ENCODE measurements around the gene PIK3CG.
"Not testable (repeated sequence)": the region's sequence is repeated elsewhere in the genome, so short reads cannot be mapped to it uniquely, and the experiment has no call there.

Gene PIK3CG

DNA sequence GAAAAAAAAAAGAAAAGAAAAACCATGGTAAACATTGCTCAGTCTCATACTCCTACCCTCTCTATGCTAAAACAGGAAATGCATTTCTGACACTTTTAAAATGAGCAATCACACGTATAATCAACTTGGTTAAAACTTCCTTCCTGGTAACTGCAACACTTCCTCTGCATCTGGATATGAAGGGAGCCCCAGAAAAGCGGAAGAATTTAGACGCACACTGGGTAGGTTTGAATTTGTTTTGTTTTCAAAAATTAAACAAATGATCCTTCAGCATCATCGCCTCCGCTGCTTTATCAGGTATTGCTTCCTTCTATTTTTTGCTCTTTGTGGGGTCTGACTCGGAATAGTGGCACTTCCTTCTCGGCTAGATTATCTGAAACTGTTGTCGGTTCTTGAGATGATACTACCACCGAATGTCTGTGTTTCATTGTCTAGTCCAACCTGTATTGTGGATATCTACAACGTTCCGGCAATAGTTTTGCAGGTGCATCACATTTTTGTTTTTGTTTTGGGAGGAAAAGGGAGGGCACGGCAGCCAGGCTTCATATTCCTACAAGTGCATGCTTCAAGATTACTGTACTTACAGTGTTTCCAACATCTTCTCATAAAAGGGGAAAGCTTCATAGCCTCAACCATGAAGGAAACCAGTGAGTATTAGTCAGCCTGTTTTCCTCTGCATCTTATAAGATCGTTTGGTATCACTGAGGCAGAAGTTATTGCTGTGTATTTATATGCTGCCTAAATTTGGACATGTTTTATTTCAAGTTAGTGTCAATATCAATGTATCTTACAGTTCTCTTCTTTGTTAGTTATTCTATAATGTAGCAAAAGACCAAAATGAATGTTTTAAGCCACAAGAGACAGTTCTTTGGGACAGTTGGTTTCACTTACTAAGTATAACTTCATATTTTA lies at the start of gene PIK3CG:
Gene PIK3CG, plus strand, starts transcription at position 153 of the 912 bp plus-strand sequence. CDS start 2,280 bp downstream, outside the sequence.
- no peak for DNase-seq (ENCODE audit: low read depth)

DNA sequence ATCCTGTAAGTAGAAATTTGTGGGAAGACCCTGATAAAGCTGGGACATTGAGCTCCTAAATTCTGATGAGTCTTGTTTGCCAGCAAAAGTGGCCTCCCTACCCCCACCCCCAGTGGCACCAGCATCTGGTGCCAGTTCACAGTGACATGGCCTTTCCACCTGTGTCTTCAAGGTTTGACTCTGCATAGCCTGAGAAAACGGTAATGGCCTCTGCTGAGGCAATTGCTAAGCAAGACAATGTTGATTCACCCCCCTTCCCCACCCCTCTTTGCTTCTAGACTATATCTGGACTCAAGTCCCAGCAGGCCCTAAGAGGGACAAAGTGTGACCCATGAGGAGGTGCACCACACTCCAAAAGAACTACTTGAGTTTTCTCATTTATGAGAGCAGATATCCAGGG lies 48.0 kb upstream of the PIK3CG start:
- no peak for DNase-seq (ENCODE audit: low read depth)

DNA sequence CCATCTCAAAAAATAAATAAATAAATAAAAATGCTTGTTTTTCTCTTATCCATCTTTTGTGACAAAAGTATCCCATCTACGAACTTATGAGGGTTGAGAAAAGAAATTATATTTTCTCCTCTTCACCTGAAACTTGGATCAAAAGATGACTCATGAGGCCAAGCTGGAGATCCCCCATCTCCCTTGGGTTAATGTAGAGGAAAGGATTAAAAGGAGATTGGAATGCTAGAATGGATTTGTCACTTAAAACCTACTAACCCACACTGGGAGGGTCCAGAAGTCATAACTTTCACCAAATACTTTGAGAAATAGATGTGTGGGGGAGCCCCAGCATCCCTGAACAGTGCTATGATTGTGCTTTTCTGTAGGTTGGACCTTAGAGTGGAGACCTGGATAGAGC lies 46.3 kb upstream of the PIK3CG start:
- no peak for DNase-seq (ENCODE audit: low read depth)

DNA sequence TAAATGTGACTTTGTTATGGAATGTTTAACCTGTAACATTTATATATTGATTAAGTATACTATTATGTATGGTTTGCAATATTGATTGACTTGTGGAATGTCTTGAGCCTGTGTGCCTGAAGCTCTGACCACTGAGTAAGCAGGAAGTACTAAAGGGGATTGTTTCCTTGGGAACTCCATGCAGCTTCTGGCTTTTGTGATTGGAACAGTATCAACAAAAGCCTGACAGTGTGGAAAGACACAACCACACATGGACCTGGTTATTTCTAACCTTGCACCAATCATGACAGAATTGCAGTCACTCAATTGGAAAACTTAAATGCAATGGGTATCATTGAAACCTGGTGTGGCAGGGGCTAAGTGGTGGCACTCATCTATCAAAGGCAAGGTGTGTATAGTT lies 45.5 kb upstream of the PIK3CG start:
- DNase-seq (ENCODE audit: low read depth), result no peak

DNA sequence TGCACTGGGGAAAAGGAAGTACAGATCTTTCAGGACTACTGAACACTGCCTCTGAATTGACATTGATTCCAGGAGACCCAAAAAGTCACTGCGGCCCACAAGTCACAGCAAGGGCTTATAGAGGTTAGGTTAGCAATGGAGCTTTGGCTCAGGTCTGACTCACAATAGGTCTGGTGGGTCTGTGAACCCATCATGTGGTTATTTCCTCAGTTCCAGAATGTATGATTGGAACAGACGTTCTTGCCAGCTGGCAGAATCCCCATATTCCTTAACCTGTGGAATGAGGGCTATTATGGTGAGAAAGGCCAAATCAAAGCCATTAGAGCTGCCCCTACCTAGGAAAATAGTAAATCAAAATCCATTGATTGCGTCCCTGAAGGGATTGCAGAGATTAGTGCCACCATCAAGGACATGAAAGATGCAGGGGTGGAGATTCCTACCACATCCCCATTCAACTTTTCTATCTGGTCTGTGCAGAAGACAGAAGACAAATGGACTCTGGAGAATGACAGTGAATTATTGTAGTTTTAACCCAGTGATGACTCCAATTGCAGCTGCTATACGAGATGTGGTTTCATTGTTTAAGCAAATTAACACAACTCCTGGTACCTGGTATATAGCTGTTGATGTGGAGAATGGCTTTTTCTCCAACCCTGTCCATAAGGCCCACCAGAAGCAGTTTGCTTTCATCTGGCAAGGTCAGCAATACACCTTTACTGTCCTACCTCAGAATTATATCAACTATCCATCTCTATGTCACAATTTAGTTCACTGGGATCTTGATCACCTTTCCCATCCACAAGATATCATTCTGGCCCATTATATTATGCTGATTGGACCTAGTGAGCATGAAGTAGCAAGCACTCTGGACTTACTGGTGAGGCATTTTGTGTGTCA lies 44.5 kb upstream of the PIK3CG start:
- DNase-seq (ENCODE audit: low read depth), result no peak

DNA sequence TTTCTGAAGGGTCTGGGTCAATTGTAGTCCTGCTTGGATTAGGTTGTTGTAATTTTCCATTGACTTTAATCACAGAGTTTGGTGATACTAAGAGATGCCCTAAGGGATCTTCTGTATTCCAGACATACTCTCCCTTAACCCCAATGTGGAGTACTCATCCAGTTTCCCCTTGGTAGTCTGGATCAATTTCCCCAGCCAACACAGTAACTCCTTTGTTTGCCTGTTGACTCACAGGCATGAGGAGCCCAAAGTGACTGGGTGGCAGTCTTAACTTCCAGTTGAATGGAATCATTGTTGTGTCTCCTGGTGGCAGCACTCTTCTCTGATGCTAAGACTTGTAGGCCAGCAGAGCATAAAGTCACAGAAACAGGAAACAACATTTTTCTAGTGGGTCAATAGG lies 41.5 kb upstream of the PIK3CG start:
- DNase-seq (ENCODE audit: low read depth), result no peak

DNA sequence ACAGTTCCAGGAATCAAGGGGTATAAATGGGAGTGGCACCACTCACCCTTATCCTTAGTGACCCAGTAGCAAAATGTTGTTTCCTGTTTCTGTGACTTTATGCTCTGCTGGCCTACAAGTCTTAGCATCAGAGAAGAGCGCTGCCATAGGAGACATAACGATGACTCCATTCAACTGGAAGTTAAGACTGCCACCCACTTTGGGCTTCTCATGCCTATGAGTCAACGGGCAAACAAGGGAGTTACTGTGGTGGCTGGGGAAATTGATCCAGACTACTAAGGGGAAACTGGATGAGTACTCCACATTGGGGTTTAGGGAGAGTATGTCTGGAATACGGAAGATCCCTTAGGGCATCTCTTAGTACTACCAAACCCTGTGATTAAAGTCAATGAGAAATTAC lies 40.6 kb upstream of the PIK3CG start:
- no peak for DNase-seq (ENCODE audit: low read depth)

DNA sequence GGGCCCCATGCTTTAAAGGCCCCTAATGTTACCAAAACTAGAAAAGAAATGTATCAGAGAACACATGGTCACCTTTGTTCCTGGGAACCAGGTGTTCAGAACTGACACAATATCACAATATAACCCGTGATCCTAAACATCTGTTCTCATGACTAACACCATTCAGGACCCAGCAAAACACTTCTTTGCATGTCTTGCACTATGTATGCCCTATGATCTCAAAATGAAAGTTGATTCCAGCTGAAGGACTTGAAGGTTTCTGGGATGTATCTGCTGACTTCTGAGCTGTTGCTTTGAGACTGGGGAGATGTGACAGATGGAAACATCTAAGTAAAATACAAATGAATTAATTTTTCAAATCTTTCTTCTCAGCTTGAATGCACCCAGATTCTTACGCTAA lies 37.5 kb upstream of the PIK3CG start:
- DNase-seq (ENCODE audit: low read depth), result no peak

DNA sequence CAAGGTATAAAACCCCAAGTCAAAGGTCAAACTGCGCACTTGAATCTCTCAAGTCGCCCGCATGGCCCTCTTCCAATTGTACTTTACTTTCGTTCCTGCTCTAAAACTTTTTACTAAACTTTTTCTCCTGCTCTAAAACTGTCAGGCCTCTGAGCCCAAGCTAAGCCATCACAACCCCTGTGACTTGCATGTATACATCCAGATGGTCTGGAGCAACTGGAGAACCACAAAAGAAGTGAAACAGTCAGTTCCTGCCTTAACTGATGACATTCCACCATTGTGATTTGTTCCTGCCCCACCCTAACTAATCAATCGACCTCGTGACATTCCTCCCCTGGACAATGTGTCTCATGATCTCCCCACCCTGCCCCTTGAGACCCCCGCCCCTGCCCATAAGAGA lies 35.6 kb upstream of the PIK3CG start:
- DNase-seq (ENCODE audit: low read depth), result no peak

DNA sequence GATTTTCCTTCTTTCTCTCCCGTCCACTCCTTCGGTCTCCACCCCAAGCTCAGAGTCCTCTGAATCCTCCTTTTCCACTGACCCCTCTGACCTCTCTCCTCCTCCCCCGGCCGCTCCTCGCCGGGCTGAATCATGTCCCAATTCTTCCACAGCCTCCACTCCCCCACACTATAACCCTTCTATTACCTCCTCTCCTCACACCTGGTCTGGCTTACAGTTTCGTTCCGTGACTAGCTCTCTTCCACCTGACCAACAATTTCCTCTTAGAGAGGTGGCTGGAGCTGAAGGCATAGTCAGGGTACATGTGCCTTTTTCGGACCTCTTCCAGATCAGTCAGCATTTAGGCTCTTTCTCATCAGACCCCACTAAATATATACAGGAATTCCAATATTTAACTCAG lies 34.2 kb upstream of the PIK3CG start:
- DNase-seq (ENCODE audit: low read depth), result not testable (repeated sequence)

DNA sequence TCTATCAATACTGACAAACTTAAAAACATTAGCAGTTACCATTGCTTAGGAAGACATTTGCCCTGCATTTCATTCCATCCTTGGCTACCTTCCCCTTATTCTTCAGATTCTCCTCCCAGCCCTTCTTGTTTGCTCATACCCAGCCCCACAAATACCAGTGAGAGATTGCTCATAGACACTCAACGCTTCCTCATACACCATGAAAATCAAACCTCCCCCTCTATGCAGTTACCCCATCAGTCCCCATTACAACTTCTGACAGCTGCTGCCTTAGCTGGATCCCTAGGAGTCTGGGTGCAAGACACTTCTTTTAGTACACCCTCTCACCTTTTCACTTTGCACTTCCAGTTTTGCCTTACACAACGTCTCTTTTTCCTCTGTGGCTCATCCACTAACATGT lies 28.3 kb upstream of the PIK3CG start:
- no peak for DNase-seq (ENCODE audit: low read depth)

DNA sequence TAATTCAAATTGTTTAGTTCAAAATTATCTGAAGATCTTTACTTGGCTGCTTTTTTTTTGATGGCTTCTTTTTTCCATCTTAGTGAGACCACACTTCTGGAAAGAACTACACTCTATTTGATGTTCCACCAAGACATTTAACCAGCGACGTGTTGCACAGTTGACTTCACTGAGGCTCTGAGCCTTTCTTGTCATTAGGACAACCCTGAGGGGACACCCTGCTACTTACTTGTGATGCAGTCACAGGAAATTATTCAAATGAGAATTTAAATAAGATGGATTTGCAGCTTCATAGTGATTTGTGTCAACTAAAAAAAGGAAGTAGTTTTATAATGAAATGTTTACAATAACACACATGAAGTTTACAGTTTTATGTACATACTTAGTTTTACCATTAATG lies 25.6 kb upstream of the PIK3CG start:
- no peak for DNase-seq (ENCODE audit: low read depth)

DNA sequence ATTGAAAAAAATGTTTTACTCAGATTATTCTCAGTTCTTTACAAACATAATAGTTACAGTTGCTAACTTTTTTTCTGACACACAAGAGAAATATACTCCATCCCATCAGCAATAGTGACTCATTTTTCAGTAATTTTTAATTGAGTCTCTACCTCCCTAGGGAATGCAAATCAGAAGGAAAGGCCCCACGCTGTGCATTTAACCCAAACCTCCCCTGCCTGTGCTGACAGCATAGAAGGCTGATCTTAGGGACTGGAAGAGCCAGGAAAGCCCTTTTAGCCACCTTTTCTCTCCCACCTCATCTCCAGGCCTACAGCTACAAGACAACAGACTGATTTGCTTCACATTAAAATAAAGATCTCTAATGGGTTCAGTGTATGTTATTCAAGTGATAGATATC lies 24.7 kb upstream of the PIK3CG start:
- DNase-seq (ENCODE audit: low read depth), result no peak

DNA sequence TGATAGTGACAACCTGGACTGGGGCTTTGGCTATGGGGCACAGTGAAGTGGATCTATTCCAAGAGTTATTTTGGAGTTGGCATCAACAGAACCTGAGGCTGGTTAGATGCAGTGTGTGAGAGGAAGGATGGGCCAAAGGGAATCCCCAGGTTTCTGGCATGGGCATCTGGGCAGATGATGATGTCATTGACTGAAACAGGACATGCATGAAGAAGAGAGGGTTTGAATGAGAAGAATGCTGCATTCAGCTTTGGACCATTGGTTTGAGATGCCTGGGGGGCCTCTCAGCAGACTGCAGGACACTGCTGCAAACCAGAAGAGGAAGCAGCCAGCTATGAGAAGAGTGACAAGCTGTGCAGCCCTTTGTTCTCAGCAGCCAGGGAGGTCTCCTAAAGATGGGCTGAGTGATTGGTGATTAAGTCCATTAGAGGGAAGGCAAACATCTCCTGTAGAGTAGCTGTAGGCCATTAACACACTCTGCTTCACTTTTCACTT lies 23.1 kb upstream of the PIK3CG start:
- DNase-seq (ENCODE audit: low read depth), result no peak

DNA sequence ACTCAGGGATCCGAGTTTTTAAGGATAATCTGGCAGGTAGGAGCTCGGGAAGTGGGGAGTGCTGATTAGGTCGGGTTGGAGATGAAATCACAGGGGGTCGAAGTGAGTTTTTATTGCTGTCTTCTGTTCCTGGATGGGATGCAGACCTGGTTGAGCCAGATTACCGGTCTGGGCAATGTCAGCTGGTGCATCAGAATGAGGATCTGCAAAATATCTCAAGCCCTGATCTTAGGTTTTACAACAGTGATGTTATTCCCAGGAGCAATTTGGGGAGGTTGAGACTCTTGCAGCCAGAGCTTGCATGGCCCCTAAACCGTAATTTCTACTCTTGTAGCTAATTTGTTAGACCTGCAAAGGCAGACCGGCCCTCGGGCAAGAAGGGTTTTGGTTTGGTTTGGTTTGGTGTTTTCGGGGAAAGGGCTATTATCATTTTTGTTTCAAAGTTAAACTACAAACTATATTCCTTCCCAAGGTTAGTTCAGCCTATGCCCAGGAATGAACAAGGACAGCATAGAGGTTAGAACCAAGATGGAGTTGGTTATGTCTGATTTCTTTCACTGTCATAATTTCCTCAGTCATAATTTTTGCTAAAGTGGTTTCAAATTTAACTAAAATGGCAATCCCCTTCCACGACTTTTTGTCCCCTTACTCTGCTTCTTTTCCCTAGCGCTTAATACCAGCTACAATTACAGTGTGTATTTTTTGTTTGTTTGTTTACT lies 20.6 kb upstream of the PIK3CG start:
- no peak for DNase-seq (ENCODE audit: low read depth)

DNA sequence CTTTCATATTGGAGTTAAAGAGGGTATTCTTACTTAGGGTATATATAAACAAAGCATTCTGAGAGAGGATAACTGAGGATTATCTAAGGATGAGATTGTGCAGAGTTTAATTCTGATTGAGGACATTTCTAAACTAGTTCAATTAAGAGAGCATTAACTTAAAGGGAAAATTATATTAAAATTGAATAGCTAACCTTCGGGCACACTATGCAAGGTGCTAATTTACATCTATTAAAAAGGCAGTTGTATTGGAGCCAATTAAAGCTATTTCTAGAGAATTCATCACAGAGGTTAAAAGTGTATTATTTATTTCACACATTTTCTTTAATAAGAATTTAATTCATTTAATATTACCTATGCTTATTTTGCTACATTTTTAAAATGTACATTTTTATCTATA lies 17.0 kb upstream of the PIK3CG start:
- DNase-seq (ENCODE audit: low read depth), result no peak

DNA sequence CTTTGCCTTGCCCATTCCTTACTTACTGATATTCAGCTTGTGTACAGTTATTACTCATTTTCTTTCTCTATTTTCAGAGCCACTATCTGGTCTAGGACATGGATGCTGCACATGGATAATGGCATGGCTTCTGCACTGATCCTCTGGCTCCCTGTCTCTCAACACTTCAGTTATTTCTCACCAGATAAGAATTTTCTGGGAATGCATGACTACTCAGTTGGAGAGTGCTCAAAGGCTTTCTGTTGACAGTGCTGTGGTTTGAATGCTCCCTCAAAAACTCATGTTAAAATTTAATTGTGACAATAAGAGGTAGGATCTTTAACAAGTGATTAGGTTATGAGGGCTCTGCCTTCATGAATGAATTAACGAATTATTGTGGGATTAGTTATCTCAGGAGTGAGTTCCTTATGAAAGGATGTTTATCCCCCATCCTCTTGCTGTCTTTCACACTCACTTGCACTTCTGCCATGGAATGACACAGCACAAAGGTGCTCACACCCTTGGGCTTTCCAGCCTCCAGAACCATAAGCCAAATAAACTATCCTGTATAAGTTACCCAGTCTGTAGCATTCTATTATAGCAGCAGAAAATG lies 16.1 kb upstream of the PIK3CG start:
- no peak for DNase-seq (ENCODE audit: low read depth)

DNA sequence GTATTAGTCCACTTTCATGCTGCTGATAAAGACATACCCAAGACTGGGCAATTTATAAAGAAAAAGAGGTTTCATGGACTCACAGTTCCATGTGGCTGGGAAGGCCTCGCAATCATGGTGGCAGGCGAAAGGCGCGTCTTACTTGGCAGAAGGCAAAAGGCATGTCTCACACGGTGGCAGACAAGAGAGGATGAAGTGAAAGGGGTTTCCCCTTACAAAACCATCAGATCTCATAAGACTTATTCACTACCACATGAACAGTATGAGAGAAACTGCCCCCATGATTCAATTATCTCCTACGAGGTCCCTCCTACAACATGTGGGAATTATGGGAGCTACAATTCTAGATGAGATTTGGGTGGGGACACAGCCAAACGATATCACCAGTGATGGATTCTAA lies 13.4 kb upstream of the PIK3CG start:
- not testable (repeated sequence) for DNase-seq (ENCODE audit: low read depth)

DNA sequence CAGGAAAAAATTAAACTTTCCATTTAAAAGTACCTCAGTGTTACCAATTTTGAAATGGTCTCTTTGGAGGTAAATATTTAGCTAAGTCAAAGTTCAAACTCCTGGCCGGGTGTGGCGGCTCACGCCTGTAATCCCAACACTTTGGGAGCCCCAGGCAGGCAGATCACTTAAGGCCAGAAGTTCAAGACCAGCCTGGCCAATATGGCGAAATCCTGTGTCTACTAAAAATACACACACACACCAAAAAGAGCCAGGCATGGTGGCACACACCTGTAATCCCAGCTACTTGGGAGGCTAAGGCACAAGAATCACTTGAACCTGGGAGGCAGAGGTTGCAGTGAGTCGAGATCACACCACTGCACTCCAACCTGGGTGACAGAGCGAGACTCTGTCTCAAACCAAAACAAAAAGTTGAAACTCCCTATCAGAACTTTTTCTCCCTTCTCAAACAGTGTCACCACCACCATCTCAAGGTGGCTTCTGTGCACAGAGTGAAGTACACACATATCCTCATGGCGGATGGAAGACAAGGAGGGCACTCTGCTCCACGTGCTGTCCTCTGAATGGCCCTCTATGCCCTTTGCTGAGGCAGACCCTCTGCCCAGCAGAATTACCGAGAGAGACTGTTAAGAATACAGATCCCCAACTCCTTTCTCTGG lies 11.7 kb upstream of the PIK3CG start:
- DNase-seq (ENCODE audit: low read depth), result no peak

DNA sequence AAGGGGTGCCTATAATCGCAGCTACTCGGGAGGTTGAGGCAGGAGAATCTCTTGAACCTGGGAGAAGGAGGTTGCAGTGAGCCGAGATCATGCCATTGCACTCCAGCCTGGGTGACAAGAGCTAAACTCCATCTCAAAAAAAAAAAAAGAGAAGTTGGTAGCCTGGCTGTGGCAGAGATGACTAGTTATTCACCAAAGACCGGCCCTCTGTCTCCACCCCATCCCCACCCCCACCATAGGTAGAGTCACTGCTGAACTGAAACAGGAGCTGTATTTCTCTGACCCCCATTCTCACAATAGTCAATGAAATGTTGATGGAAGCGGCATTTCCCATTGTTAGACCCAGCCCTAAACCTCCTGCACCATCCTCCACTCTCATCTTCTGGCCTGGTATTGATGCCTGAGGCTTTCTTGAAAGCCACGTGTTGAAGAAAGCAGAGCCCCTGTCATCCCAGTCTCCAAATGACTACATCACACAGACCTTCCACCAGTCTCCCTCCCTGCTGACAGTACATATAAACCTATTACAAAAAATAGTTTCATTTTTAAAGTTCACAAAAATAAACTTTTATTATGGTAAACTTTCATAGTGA lies 9.4 kb upstream of the PIK3CG start:
- DNase-seq (ENCODE audit: low read depth), result no peak
